PC-9 (cell line): ENCODE results near the gene GFOD2. TPM values are rescaled to one million over a fixed set of nuclear protein-coding genes. Genes with fewer than 3 reads are reported as not detected.

Source experiments
- BruUV-seq: library from RNA; stranded (reverse); fragments of 400-500 nt; replicated peaks from 2 replicates; lab custom pipeline; 2021; lab: Mats Ljungman, UMichigan
- CTCF ChIA-PET: fragments of 300-600 bp; sonication (Branson Sonifier 250); formaldehyde crosslinking; loops from one replicate; lab custom pipeline; 2022; ENCODE audit warnings: antibody characterized with exemption; lab: Charles Lee
- POLR2A ChIA-PET: fragments of 300-600 bp; sonication (Branson Sonifier 250); formaldehyde crosslinking; loops from one replicate; lab custom pipeline; 2022; ENCODE audit warnings: antibody characterized with exemption; ENCODE audit not compliant: unreplicated experiment; lab: Charles Lee
- DNase-seq, 2 experiments: peaks; one replicate each; pipeline versions ENCODE4 v3.0.0 to v3.0.0-alpha.2; 2015 to 2022; ENCODE audit warnings: mixed read lengths in 1 of 2
- H2AFZ ChIP-seq: fragments of 200-600 bp; sonication (generic); 2 replicates; pipeline ENCODE4 v1.8.1; 2017; ENCODE audit warnings: antibody characterized with exemption
- H3F3A ChIP-seq: fragments of 200-600 bp; sonication (generic); 2 replicates; pipeline ENCODE4 v1.8.1; 2017; ENCODE audit warnings: antibody characterized with exemption, mild to moderate bottlenecking, low read depth; ENCODE audit not compliant: insufficient read depth
- H3K27ac ChIP-seq: fragments of 200-600 bp; sonication (generic); 2 replicates; pipeline ENCODE4 v1.6.1; 2016; ENCODE audit warnings: mixed run types
- H3K27me3 ChIP-seq: fragments of 200-600 bp; sonication (generic); 2 replicates; pipeline ENCODE4 v1.6.1; 2016; ENCODE audit warnings: low read depth, mixed run types; ENCODE audit not compliant: insufficient read depth
- H3K36me3 ChIP-seq: fragments of 200-600 bp; sonication (generic); 2 replicates; pipeline ENCODE4 v1.6.1; 2016; ENCODE audit warnings: low read depth, mixed run types
- H3K4me1 ChIP-seq: fragments of 200-600 bp; sonication (generic); replicated peaks from 2 replicates; pipeline ENCODE4 v1.6.1; 2016; ENCODE audit warnings: mixed run types; ENCODE audit not compliant: insufficient read depth
- H3K4me2 ChIP-seq: fragments of 200-600 bp; sonication (generic); 2 replicates; pipeline ENCODE4 v1.6.1; 2017; ENCODE audit warnings: mixed run types
- H3K4me3 ChIP-seq: fragments of 200-600 bp; sonication (generic); 2 replicates; pipeline ENCODE4 v1.6.1; 2016; ENCODE audit warnings: mixed run types
- H3K79me2 ChIP-seq: fragments of 200-600 bp; sonication (generic); 2 replicates; pipeline ENCODE4 v1.6.1; 2017; ENCODE audit warnings: low read depth, mixed run types
- H3K9me2 ChIP-seq: fragments of 200-600 bp; sonication (generic); 2 replicates; pipeline ENCODE4 v1.8.1; 2017; ENCODE audit warnings: mild to moderate bottlenecking; ENCODE audit not compliant: insufficient read depth
- H3K9me3 ChIP-seq: fragments of 200-600 bp; sonication (generic); 2 replicates; pipeline ENCODE4 v1.8.1; 2016; ENCODE audit warnings: low read depth; ENCODE audit not compliant: insufficient read depth
- H4K20me1 ChIP-seq: fragments of 200-600 bp; sonication (generic); 2 replicates; pipeline ENCODE4 v1.8.1; 2017; ENCODE audit not compliant: insufficient read depth
- CTCF ChIP-seq: fragments of 200-600 bp; sonication (generic); conservative IDR thresholded peaks from 2 replicates; pipeline ENCODE4 v1.6.1; 2017; ENCODE audit warnings: mixed run types, antibody characterized with exemption, mild to moderate bottlenecking, moderate library complexity
- EZH2 ChIP-seq: fragments of 200-600 bp; sonication (generic); IDR thresholded peaks from 2 replicates; pipeline ENCODE4 v1.8.0; 2017; ENCODE audit warnings: antibody characterized with exemption, low read depth
- intact Hi-C: fragments of 100-400 bp; cut with micrococcal nuclease; formaldehyde crosslinking; loops from one replicate; pipeline ENCODE4 v1.10.0; 2022; ENCODE audit not compliant: unreplicated experiment
- total RNA-seq: library from RNA; stranded (reverse); gene quantifications from 2 replicates; pipeline ENCODE4 v1.2.3, GENCODE V29; 2021

GFOD2 gene
- total RNA-seq, 1 experiment from 2014 or later: 17.6 TPM

DNA sequence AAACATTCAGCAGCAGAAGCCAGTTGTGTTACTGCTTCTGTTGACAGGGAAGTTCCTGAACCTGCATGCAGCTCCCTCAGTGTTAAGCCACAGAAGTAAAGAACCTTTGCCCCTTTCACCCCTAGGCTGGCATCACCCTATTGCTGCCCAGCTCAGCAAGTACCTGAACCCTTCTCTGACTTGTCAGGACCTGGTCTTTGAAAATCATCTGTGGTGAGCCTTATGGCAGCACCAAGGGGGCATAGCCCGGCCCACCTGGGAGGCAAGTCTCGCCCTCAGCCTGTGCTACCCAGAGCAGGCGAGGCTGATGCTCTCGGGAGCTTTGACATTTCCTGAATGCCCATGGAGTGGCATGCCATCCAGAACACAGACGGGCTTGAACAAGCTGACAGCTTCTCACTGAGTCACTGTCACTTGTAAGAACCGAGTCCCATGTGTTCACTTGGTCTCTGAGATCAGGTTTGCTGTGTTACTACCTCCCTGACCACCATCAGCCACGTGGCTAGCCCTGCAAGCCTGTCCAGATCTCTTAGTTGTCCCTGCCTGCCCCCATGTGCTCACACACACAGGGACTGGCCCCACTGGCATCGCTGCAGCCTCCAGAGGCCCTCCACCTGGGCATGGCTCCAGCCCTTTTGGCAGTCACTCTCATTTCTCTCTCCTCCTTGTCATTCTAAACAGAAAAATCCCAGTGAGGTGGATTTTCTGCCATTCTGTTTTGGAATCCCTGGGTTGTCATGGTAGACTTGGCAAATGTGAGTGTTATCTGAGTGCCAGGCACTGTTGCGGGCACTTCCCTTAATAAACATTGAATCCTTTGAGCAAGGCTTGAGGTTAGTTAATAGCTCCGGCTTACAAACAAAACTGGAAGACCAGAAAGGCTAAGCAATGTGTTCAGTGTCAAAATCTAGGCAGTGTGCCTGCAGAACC lies 77.1 kb downstream of the GFOD2 start:
- H3K27ac ChIP-seq: no peak overlapping the region
- no peaks in the 10 kb centered on the region for H3K27me3 ChIP-seq
- intact Hi-C loops: no loop called here
- no peak for DNase-seq
- TF ChIP-seq EZH2 (no peak), CTCF (no peak)
- peaks cover 22% of the 10 kb centered on the region; the same call in 1 of the 2 replicates for H3F3A ChIP-seq
- no peak overlapping the region for H2AFZ ChIP-seq
- POLR2A ChIA-PET: no interaction called here
- H3K79me2 ChIP-seq: no peaks in the 10 kb centered on the region
- no TSS peak for BruUV-seq
- no peaks in the 10 kb centered on the region for H3K9me2 ChIP-seq
- H4K20me1 ChIP-seq: peaks cover 6% of the 10 kb centered on the region; the same call in 1 of the 2 replicates
- H3K9me3 ChIP-seq: no peaks in the 10 kb centered on the region
- no peak overlapping the region for H3K4me3 ChIP-seq
- H3K4me1 ChIP-seq: no peaks in the 10 kb centered on the region
- H3K4me2 ChIP-seq: no peak overlapping the region
- CTCF ChIA-PET: interaction anchor here (0.7 kb wide), 2 partner anchors 545 to 655 kb away, joined by 4 to 5 read pairs; no protein-coding TSS in a partner anchor
- H3K36me3 ChIP-seq: 0 out of 2 replicates have a peak, but pooled peaks cover 3% of the 10 kb centered on the region

DNA sequence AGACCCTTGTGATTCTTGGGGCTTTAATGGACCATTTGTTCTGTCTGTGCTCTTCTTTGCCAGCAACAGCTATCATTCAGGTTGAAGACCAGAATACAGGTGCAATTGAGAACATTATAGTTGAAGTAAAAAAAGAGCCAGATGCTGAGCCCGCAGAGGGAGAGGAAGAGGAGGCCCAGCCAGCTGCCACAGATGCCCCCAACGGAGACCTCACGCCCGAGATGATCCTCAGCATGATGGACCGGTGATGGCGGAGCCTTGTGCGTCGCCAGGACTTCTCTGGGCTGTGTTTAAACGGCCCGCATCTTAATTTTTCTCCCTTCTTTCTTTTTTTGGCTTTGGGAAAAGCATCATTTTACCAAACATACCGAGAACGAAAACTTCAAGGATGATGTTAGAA lies 81.5 kb downstream of the GFOD2 start:
- POLR2A ChIA-PET: no interaction called here
- DNase-seq: no peak
- no peaks in the 10 kb centered on the region for H3K79me2 ChIP-seq
- H3K9me3 ChIP-seq: no peaks in the 10 kb centered on the region
- no peaks in the 10 kb centered on the region for H3K27me3 ChIP-seq
- no TSS peak for BruUV-seq
- TF ChIP-seq CTCF (no peak), EZH2 (no peak)
- no peaks in the 10 kb centered on the region for H3K4me1 ChIP-seq
- intact Hi-C loops: no loop called here
- H2AFZ ChIP-seq: no peak overlapping the region
- no peak overlapping the region for H3K4me2 ChIP-seq
- H3F3A ChIP-seq: peaks cover 19% of the 10 kb centered on the region; the same call in 1 of the 2 replicates
- 0 out of 2 replicates have a peak, but pooled peaks cover 3% of the 10 kb centered on the region for H3K36me3 ChIP-seq
- CTCF ChIA-PET: no interaction called here
- H4K20me1 ChIP-seq: peaks cover 8% of the 10 kb centered on the region; the same call in 1 of the 2 replicates
- no peak overlapping the region for H3K4me3 ChIP-seq
- H3K27ac ChIP-seq: no peak overlapping the region
- no peaks in the 10 kb centered on the region for H3K9me2 ChIP-seq

DNA sequence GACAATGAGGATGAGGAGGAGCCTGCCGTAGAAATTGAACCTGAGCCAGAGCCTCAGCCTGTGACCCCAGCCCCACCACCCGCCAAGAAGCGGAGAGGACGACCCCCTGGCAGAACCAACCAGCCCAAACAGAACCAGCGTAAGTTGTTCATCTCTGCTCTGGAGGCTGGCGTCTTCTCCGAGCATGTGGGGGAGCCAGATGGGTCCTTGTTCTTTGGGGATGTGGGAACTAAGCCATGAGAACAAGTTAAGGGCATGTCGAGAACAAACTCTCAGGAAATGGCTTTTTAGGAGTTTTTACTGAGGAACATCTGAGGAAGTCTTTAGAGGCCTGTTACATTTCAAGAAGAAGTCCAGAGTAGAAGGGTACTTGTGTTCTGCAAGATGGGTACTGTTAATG lies 82.4 kb downstream of the GFOD2 start:
- Histone ChIP-seq H3K4me1 (no peaks in the 10 kb centered on the region), H3K79me2 (no peaks in the 10 kb centered on the region), H2AFZ (no peak overlapping the region), H3K9me2 (no peaks in the 10 kb centered on the region), H3F3A (peaks cover 14% of the 10 kb centered on the region; the same call in 1 of the 2 replicates), H3K27ac (no peak overlapping the region), H3K36me3 (0 out of 2 replicates have a peak, but pooled peaks cover 3% of the 10 kb centered on the region), H3K4me3 (no peak overlapping the region), H3K9me3 (no peaks in the 10 kb centered on the region), H3K27me3 (no peaks in the 10 kb centered on the region), H4K20me1 (peaks cover 8% of the 10 kb centered on the region; the same call in 1 of the 2 replicates), H3K4me2 (no peak overlapping the region)
- ChIA-PET CTCF (no interaction called here), POLR2A (no interaction called here)
- TF ChIP-seq CTCF (no peak), EZH2 (no peak)
- BruUV-seq: no TSS peak
- no peak for DNase-seq
- intact Hi-C loops: no loop called here
